Measurements from ENCODE around the gene LILRB2.
"Not testable (repeated sequence)": the region's sequence is repeated elsewhere in the genome, so short reads cannot be mapped to it uniquely, and the experiment has no call there.

Gene LILRB2

GRCh38 chr19:54302257-54302656, 21.3 kb upstream of the LILRB2 start:
- DNase-seq: peak; percentile 35

DNA sequence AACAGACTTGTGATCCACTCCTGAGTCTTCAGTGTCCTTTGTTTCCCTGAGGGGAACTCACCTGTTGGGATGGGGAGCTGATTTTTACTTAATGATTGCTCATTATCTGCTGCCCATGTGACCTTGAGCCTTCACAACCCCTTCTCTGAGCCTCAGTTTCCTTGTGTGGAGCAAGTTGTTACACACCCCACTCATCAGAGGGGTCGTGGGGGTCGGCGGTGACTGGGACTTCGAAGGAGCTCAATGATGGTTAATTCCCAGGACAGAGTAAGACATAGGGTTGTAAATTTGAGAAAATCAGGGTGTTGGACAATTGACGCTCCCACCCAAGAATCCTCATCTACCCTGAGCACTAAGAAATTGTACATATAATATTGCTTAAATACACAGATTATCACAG, 18.6 kb upstream of the LILRB2 start:
- no peak for DNase-seq

DNA sequence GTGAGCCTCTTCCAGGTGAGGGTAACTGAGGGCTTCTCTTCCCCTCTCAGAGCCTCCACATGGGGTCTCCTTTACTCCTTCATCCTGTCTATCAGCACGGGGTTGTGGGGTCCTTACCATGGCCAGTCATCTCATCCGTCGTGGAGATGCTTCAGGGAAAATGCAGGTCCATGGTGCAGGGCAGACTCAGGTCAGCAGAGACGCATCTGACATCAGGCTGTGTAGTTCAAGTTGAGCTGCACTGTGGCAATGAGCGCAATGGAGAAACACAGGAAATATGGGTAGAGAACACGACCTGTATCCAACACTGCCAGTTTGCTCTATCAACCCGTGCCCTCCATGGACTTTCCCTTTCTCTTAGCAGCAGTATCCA, 18.2 kb upstream of the LILRB2 start:
- DNase-seq: no peak

DNA sequence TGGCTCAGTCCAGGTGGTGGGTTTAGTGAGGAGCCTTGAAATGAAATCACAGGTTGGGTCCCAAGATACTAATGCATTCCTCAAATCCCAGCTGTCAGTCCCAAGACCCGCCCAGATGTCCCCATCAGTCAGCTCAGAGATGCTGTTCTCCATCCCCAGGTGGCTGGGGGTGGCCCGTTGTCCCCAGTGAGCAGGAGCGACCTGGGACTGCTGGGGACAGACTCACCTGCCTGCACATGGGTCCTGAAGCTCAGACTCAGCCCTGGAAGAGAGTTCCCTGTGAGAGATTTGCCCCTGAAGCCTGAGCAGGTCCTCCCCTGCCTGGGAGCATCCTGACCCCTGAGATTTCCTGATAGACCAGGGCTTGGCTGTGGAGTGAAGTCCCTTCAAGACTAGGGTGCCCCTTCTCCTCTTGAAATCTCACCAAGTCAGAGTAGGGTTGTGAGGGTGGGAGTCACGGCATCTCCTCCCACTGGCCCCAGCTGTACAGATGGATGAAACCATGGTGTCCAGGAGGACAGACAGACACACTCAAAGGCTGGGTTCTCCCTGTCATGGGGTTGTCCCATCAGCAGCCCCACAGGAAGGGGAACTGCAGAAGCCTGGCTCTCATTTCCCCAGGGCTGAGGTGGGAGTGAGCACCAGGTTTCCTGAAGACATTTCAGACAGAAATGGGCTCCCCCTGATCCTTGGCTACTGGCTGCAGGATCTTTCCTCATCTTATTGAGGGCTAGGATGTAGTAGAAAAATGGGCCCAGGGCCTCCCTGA, 17.6 kb upstream of the LILRB2 start:
- DNase-seq: no peak

DNA sequence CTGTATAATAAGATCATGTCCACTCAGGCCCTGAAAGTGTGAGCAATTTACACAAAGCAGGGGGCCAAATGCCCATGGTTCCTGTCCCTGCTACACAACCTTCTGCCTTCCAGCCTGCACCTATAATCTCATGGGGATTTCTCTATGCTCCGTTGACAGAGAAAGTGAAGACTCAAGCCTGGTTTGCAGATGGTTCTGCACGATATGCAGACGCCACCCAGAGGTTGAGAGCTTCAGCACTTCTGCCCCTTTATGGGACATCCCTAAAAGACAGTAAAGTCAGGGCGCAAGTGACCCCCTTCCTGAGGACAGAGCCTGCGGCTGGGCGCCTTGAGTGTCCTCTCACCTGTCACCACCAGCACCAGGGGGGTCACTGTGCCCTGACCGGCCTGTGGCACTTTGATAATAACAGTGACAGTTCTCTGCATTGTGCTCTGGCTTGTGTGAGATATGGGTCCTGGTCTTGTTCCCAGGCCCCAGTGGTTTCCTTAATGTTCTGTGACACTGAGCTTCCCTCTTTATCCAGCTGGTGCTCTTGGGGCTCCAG, 16.9 kb upstream of the LILRB2 start:
- DNase-seq: peak; percentile 62

DNA sequence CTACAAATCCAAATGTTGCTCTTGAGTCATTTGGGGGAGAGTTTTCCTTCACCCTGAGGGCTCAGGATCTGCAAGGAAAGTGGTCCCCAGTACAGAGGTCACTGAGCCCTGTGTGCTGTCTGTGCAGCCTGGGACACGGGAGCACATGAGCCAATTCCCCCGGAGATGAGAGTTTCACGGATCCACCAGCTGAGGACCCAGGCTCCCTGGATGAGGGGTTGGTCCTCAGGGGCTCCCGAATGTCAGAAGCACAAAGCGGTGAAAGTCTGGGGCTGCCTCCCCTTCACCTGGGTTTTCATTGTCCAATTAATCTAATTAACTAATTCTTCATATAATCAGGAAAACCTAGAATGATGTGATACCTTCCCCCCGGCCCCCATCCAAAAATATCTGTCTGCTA, 13.6 kb upstream of the LILRB2 start:
- DNase-seq: no peak

DNA sequence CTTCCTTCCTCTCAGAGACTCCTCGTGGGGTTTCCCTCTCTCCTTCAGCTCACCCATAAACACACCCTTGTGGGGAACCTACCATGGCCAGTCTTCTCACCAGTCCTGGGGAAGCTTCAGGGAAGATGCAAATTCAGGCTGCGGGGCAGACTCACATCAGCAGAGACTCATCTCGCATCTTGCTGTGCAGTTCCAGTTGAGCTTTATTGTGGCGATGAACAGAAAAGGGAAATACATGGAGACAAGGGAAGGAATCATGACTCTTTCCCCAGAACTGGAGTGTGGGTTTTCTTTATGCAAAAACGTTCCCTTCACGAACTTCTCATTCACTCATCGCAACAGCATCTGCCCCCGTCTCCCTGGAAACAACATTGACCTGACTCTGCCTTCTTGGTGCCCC, 8.2 kb upstream of the LILRB2 start:
- not testable (repeated sequence) for DNase-seq

GRCh38 chr19:54287456-54287855, 6.5 kb upstream of the LILRB2 start:
- no peak for DNase-seq

GRCh38 chr19:54286283-54286682, 5.4 kb upstream of the LILRB2 start:
- DNase-seq: not testable (repeated sequence)

- DNase-seq: not testable (repeated sequence)
Measured at GRCh38 chr19:54285427-54286056, 4.6 kb upstream of the LILRB2 start.

GRCh38 chr19:54282686-54283470, 2.0 kb upstream of the LILRB2 start:
- peak; percentile 40 for DNase-seq

DNA sequence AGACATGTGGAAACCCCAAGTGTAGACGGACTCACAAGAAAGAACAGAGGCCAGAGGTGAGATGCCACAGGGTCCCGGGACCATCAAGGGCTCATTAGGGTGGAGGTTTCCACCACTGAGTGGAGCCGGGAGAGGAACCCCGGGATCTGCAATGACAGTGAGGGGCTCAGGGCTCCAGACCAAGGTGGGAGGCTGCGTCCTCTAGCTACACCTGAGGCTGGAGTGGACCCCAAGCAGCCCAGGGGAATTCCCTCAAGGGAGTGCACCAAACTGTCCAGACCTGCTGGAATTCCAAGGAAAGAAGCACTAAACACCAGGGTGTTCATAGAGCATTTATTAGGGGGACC, 792 bp upstream of the LILRB2 start:
- DNase-seq: not testable (repeated sequence)

GRCh38 chr19:54280441-54280840, 469 bp downstream of the LILRB2 start:
- DNase-seq: not testable (repeated sequence)

GRCh38 chr19:54280025-54280424, 885 bp downstream of the LILRB2 start:
- DNase-seq: not testable (repeated sequence)

GRCh38 chr19:54279406-54279962, 1.4 kb downstream of the LILRB2 start:
- DNase-seq: no peak

- not testable (repeated sequence) for DNase-seq
Measured at GRCh38 chr19:54278571-54279195, 2.2 kb downstream of the LILRB2 start.

DNA sequence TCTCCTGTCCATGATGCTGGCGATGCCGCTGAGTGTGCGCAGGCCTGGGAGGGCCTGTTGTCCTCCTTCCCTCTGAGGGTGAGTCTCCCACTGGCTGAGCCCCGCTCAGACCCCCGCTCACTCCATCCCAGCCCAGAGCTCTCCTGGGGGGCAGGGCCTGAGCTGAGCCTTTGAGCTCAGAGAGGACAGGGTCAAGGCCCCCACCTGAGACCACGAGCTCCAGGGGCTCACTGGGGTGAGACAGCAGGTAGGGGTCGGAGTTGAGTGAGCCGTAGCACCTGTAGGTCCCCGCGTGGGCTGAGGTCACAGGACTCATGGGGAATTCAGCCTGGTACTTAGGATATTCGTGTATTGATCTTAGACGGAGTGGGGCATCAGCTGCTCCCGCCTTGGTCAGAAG, 2.9 kb downstream of the LILRB2 start:
- DNase-seq: not testable (repeated sequence)

DNA sequence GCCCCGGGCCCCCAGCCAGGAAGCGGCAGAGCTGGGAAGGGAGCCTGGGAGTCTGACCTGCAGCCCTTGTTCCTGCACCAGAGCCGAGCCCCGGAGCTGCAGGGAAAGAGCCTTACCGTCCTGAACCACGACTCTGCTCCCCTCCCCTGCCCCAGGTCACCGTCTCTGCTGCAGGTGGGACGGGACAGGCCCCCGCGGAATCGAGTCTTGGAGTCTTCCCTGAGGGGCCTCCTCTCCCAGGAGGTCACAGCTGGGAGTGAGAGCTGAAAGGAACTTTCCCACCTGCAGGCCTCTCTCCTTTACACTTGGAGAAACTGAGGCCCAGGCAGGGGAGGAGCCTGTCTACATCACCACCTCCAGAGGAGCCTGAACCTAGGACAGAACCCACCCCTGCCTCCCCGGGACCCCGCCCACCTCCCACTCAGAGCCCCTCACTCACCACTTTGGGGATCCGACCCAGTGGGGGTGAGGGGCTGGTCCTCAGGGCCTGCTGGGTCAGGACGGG, 3.7 kb downstream of the LILRB2 start:
- DNase-seq: not testable (repeated sequence)

- DNase-seq: no peak
Measured at GRCh38 chr19:54275951-54276350, 5.0 kb downstream of the LILRB2 start.

GRCh38 chr19:54274516-54274915, 6.4 kb downstream of the LILRB2 start:
- DNase-seq: not testable (repeated sequence)

- DNase-seq: no peak
Measured at GRCh38 chr19:54273821-54274220, 7.1 kb downstream of the LILRB2 start.

GRCh38 chr19:54272181-54272580, 8.7 kb downstream of the LILRB2 start:
- DNase-seq: not testable (repeated sequence)

Measured in OCI-M1 (cell line).